GM12873 (cell line): Measurements from ENCODE around the gene MARS1.

Experiments used
- CTCF ChIP-seq: IDR thresholded peaks from 2 replicates; pipeline ENCODE4 v1.5.1; 2012; ENCODE audit warnings: low read depth, mild to moderate bottlenecking, moderate library complexity, low read length, control low read depth; ENCODE audit not compliant: insufficient read depth; ENCODE audit errors: missing control alignments

The MARS1 gene

DNA sequence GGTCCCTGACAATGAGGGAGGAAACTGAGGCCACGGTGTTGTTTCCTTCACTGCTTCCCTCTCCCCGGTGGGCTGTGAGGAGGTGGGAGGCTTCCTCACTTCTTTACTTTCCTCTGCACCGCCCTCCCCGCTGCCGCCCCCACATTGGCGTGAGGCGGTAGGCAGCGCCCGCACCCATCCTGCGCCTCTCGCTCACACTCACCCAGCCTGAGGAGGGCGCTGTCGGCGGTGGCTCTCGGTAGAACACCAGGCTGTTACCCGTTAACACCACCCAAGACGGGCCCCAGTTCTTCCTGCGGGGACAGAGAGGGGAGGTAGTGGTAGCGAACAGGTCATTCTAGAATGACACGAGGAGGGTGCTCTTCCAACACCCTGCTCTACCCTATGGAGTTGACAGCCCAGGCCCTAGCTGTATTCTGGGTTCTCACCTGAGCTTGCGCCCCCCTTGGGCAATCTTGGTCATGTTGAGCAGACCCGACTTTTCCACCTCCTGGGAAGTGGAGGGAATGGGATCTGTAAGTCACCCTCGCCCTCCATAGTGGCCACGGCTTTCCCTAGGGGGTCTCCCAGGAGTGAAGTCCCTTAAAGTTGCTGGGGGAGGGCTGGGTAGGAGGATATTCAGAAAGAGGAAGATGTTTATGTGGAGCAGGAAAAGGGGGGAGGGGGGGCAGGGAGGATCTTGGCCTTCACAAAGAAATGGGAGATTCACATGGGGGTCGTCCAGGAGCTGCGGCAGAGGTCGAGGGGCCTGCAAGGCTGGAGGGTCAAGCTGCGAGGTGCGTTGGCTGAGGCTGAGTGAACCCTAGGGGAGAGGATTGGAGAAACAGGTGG is 11.5 kb upstream of the MARS1 start:
- TF ChIP-seq CTCF = peak; percentile 78

DNA sequence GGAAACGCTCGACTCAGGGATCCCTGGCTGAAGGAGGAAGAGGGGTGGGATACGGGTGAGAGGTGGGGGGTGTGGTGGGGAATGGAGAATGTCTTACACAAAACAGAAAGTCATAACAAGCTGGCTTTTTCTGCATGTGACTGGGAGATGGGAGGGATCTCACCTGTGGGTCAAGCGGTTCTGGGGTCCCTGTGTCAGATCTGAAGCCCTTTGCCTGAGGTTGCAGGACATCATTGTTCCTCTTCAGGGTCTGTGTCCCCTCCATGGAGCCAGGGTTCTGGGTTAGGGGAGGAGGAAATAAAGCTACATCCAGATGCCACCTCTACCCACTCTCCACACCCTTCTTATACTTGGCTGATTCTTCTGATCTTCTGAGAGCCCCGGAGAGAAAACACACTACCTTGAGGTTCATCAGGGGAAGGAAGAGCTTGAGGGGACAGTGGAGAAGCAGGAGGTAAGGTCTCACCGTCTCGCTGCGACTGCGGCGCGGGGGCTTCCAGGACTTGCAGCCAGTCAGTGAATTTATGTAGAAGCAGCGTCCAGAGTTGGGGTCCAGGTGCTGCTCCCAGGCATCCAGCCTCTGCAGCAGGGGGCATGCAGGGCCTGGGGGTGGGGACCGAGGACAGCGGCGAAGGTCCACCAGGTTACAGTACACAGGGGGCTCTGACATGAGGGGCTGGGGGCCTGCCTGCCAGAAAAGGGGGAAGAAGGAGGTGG is 10.7 kb upstream of the MARS1 start:
- TF ChIP-seq CTCF = no peak

DNA sequence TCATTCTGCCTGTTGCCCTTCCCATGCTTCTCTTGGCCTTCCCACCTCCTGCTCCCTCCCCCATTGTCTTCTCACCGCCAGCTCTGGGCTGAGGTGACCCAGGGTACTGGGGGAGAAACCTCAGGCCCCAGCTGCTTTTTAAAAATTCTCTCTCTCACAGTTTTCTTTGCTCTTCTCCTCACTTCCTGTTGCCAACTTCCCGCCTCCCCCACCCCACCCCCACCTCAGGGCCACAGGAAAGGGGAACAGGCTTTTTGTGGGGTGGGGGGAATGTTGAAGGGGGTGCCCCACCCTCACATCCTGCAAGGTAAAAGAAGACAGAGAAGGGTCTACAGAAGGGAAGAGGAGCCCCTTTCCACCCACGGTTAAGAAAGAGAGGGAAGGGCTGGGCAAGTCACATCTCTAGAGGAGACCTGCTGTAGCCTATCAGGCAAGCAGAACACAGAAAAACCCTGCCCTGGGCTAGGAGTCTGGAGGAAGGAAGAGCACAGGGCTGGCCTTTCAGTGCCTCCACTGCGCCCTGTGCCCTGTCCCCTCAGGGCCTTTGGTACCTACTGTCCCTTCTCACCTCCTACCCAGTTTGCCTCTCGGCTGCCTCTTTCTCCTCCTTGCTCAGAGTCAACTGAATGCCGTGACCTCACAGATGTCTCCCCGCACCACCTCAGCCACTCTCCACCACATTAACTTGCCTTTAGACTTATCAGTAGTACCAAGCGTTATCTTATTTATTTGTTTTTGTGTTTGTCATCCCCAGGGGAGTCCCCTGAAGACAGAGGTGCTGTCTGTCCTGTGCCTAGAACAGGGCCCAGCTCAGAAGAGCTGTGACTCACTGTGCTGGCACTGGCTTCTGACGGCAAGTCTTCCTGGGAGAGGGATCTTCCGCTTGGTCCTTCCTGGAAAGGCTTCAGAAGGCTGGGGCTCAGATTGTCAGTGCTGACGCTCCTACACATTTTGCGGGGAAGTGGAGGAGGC is 9.9 kb upstream of the MARS1 start:
- TF ChIP-seq CTCF = no peak

- no peak for TF ChIP-seq CTCF
Observed at GRCh38 chr12:57479043-57479375, 8.9 kb upstream of the MARS1 start.

DNA sequence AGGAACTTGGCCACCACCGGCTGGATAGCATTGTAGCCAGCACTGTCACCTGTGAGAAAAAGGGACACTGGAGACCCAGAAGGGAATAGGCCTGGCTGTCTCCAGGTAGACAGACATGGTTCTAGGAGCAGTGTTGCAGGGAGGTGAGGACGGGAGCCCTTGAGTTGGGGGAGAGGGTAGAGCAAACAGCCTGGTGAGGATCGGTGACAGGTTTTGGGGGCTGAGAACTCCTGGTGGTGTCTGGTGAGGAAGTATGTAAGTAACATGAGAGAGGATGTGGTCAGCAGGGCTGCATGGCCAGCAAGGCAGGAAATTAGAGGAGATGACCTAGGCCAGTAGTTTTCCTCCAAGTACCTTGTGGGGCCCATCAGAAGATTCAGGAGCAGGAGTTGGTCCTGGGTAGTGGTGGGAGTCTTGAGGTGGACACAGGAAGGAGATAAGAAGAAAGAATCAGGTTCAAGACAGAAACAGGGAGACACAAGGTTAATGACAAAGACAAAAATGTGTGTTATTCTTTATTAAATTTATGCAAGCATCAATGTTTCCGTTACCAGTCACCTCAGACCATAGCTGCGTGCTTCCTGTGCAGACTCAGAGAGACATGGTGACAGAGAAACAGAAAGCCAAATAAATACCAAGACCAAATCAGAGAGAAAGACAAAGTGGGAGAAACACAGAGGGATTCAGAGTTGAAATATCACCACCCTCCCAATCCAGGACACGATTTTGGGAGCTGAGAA is 8.3 kb upstream of the MARS1 start, which contains the start of gene ARHGAP9:
TSS of gene ARHGAP9 (minus strand) at position 491 of the 740 bp plus-strand sequence. CDS start at position 31, 460 bp downstream.
- TF ChIP-seq CTCF = no peak

DNA sequence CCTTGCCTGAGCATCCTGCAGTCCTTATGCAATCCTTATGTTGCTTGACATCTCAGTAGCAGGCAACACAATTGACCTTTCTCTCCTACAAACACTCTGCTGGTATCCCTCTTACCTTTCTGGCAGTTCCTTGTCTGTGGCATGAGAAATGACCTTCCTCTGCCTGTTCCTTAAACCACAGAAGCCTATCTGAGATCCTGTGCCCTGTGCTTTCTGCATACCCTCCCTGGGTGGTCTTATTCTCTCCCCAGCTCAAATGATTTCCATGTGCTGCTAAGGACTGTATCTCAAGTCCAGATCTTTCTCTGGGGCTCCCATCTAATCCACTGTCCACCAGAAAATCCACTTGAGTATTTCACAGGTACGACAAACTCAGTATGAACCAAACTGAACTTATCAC is 6.2 kb upstream of the MARS1 start:
- TF ChIP-seq CTCF = no peak

DNA sequence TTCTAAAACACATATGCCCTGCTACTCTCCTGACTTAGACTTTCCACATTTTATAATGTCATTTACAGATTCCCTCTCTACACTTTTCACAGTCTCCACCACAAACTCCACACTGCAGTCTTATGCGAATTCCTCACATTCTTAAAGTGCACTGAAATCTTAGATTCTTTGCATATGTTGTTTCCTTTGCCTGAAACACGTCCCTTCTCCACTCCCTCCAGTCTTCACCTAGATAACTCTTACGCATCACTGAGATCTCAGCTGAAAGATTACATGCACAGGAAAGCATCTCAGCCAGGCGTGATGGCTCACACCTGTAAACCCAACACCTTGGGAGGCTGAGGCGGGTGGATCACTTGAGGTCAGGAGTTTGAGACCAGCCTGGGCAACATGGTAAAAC is 4.4 kb upstream of the MARS1 start:
- no peak for TF ChIP-seq CTCF
